WTC11 (cell line): ENCODE results near the gene CASP6. TPM values are rescaled to one million over a fixed set of nuclear protein-coding genes. Genes with fewer than 3 reads are reported as not detected.

Experiments used
- ATAC-seq: fragments of 200-7000 bp; cut with Tn5 transposase; 2 replicates; pipeline ENCODE4 v1.10.0; 2021; ENCODE audit warnings: mild to moderate bottlenecking, moderate library complexity
- CTCF ChIA-PET: fragments of 300-600 bp; sonication (Branson Sonifier 250); formaldehyde crosslinking; loops from one replicate; lab custom pipeline; 2021; ENCODE audit warnings: antibody characterized with exemption; lab: Charles Lee
- POLR2A ChIA-PET: fragments of 350-600 bp; sonication (Branson Sonifier 250); formaldehyde crosslinking; loops from one replicate; lab custom pipeline; 2021; ENCODE audit warnings: antibody characterized with exemption; lab: Charles Lee
- DNase-seq: peaks from one replicate; pipeline ENCODE4 v3.0.0; 2021; ENCODE audit warnings: low spot score
- H3K27ac Mint-ChIP-seq: 2 replicates; pipeline ENCODE4 v1.8.0; 2021; ENCODE audit warnings: mixed read lengths
- H3K27me3 Mint-ChIP-seq: 2 replicates; pipeline ENCODE4 v1.8.0; 2021; ENCODE audit warnings: low read depth, mild to moderate bottlenecking, moderate library complexity, mixed read lengths
- H3K36me3 Mint-ChIP-seq: 2 replicates; pipeline ENCODE4 v1.8.0; 2021; ENCODE audit warnings: mixed read lengths
- H3K4me1 Mint-ChIP-seq: 2 replicates; pipeline ENCODE4 v1.8.0; 2022; ENCODE audit warnings: mixed read lengths
- H3K4me3 Mint-ChIP-seq: 2 replicates; pipeline ENCODE4 v1.8.0; 2021; ENCODE audit warnings: mild to moderate bottlenecking, moderate library complexity, mixed read lengths
- H3K9me3 Mint-ChIP-seq: 2 replicates; pipeline ENCODE4 v1.8.0; 2021; ENCODE audit warnings: mixed read lengths
- ATF1 ChIP-seq: sonication (generic); formaldehyde crosslinking; IDR thresholded peaks from 2 replicates; pipeline ENCODE4 v1.8.1; 2023; ENCODE audit warnings: mild to moderate bottlenecking, moderate library complexity, missing genetic modification reagents
- CBFB ChIP-seq: sonication (generic); formaldehyde crosslinking; IDR thresholded peaks from 2 replicates; pipeline ENCODE4 v1.8.1; 2022; ENCODE audit warnings: mild to moderate bottlenecking, low read depth, missing genetic modification reagents
- GTF2I ChIP-seq: fragments of 250-450 bp; sonication (Bioruptor Pico); conservative IDR thresholded peaks from 2 replicates; pipeline ENCODE4 v1.4.0; 2021; ENCODE audit warnings: mild to moderate bottlenecking
- KAT7 ChIP-seq: sonication (generic); formaldehyde crosslinking; IDR thresholded peaks from 2 replicates; pipeline ENCODE4 v1.8.1; 2023; ENCODE audit warnings: missing genetic modification reagents, mild to moderate bottlenecking, borderline replicate concordance
- NR3C1 ChIP-seq: sonication (generic); formaldehyde crosslinking; conservative IDR thresholded peaks from 2 replicates; pipeline ENCODE4 v1.8.1; 2023; ENCODE audit warnings: low read depth, mild to moderate bottlenecking, missing genetic modification reagents
- SMAD3 ChIP-seq: sonication (generic); formaldehyde crosslinking; IDR thresholded peaks from 2 replicates; pipeline ENCODE4 v1.8.0; 2022; ENCODE audit warnings: missing genetic modification reagents, mild to moderate bottlenecking, borderline replicate concordance
- SP1 ChIP-seq: sonication (generic); formaldehyde crosslinking; conservative IDR thresholded peaks from 2 replicates; pipeline ENCODE4 v1.8.1; 2022; ENCODE audit warnings: missing genetic modification reagents
- TEAD1 ChIP-seq: sonication (generic); formaldehyde crosslinking; IDR thresholded peaks from 2 replicates; pipeline ENCODE4 v1.8.0; 2022; ENCODE audit warnings: mild to moderate bottlenecking, missing genetic modification reagents
- ZBTB21 ChIP-seq: sonication (generic); formaldehyde crosslinking; IDR thresholded peaks from 2 replicates; pipeline ENCODE4 v1.8.1; 2023; ENCODE audit warnings: mild to moderate bottlenecking, missing genetic modification reagents, borderline replicate concordance
- ZNF219 ChIP-seq: sonication (generic); formaldehyde crosslinking; IDR thresholded peaks from 2 replicates; pipeline ENCODE4 v1.8.0; 2023; ENCODE audit warnings: missing genetic modification reagents, mild to moderate bottlenecking, borderline replicate concordance
- total RNA-seq: library from RNA; stranded (reverse); gene quantifications from 3 replicates; pipeline ENCODE4 v1.2.3, GENCODE V29; 2021
- TF ChIP-seq, protein P1 (sequence below): fragments of 250-450 bp; sonication (Bioruptor Pico); IDR thresholded peaks from 2 replicates; pipeline ENCODE4 v1.9.0; 2021; ENCODE audit warnings: mild to moderate bottlenecking, borderline replicate concordance
- TF ChIP-seq, protein P2 (sequence below): sonication (generic); formaldehyde crosslinking; IDR thresholded peaks from 2 replicates; pipeline ENCODE4 v1.8.1; 2023; ENCODE audit warnings: mild to moderate bottlenecking, missing genetic modification reagents, moderate library complexity
- TF ChIP-seq, protein P3 (sequence below): sonication (generic); formaldehyde crosslinking; IDR thresholded peaks from 2 replicates; pipeline ENCODE4 v1.8.1; 2023; ENCODE audit warnings: mild to moderate bottlenecking, missing genetic modification reagents, borderline replicate concordance
- TF ChIP-seq, protein P4 (sequence below): fragments of 200-600 bp; IDR thresholded peaks from 2 replicates; pipeline ENCODE4 v1.8.0; 2022; ENCODE audit warnings: antibody characterized with exemption
- TF ChIP-seq, protein P5 (sequence below): sonication (generic); formaldehyde crosslinking; IDR thresholded peaks from 2 replicates; pipeline ENCODE4 v1.8.0; 2022; ENCODE audit warnings: mild to moderate bottlenecking, missing genetic modification reagents
- TF ChIP-seq, protein P6 (sequence below): sonication (generic); formaldehyde crosslinking; IDR thresholded peaks from 2 replicates; pipeline ENCODE4 v1.8.1; 2022; ENCODE audit warnings: low read depth, missing genetic modification reagents, borderline replicate concordance
- TF ChIP-seq, protein P7 (sequence below): sonication (generic); formaldehyde crosslinking; IDR thresholded peaks from 2 replicates; pipeline ENCODE4 v1.8.1; 2023; ENCODE audit warnings: mild to moderate bottlenecking, moderate library complexity, missing genetic modification reagents

CASP6 gene
- total RNA-seq, 1 experiment from 2014 or later = 26.0 TPM

DNA sequence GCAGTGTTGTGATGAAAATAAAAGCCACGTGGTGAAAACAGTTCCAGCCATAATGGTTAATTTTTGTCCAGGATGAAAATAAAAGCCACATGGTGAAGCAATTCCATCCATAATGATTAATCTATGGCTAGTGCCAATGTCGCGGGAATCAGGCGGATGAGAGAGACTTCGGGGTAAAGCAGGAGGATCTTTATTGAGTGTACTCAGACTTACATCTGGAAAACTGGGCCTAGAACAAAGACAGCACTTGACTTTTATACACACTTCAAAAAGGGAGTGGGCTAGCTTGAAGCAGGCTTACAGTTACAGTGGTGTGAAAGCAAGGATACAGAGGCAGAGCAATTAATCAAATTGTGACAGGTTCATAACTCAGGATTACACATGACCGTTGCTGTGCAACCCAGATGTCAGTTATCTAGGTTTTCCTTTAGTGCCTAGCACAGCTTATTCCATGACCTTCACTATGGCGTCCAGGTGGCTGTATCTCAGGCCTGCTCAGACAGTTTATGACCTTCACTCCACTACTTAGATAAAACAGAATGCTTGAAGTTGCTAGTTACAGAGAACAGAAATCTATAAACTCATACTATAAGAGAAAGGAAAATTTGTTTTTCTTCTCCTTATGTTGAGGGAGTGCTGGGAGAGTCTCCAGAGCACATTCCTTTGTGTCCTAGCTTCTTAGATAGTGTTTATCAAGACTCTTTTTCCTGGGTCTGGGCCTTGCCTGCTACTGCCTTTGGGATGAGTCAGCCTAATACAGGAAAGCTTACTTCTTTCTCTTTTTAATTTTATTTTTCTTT, 32.5 kb upstream of the CASP6 start (continued):
- TF ChIP-seq, protein P1, sequence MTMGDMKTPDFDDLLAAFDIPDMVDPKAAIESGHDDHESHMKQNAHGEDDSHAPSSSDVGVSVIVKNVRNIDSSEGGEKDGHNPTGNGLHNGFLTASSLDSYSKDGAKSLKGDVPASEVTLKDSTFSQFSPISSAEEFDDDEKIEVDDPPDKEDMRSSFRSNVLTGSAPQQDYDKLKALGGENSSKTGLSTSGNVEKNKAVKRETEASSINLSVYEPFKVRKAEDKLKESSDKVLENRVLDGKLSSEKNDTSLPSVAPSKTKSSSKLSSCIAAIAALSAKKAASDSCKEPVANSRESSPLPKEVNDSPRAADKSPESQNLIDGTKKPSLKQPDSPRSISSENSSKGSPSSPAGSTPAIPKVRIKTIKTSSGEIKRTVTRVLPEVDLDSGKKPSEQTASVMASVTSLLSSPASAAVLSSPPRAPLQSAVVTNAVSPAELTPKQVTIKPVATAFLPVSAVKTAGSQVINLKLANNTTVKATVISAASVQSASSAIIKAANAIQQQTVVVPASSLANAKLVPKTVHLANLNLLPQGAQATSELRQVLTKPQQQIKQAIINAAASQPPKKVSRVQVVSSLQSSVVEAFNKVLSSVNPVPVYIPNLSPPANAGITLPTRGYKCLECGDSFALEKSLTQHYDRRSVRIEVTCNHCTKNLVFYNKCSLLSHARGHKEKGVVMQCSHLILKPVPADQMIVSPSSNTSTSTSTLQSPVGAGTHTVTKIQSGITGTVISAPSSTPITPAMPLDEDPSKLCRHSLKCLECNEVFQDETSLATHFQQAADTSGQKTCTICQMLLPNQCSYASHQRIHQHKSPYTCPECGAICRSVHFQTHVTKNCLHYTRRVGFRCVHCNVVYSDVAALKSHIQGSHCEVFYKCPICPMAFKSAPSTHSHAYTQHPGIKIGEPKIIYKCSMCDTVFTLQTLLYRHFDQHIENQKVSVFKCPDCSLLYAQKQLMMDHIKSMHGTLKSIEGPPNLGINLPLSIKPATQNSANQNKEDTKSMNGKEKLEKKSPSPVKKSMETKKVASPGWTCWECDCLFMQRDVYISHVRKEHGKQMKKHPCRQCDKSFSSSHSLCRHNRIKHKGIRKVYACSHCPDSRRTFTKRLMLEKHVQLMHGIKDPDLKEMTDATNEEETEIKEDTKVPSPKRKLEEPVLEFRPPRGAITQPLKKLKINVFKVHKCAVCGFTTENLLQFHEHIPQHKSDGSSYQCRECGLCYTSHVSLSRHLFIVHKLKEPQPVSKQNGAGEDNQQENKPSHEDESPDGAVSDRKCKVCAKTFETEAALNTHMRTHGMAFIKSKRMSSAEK (CRISPR knock-in tag) = no peak
- TF ChIP-seq, protein P2, sequence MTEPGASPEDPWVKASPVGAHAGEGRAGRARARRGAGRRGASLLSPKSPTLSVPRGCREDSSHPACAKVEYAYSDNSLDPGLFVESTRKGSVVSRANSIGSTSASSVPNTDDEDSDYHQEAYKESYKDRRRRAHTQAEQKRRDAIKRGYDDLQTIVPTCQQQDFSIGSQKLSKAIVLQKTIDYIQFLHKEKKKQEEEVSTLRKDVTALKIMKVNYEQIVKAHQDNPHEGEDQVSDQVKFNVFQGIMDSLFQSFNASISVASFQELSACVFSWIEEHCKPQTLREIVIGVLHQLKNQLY (CRISPR knock-in tag) = no peak
- TF ChIP-seq NR3C1 (CRISPR knock-in tag) (no peak), ATF1 (CRISPR knock-in tag) (no peak), SMAD3 (CRISPR knock-in tag) (no peak)
- TF ChIP-seq, protein P3, sequence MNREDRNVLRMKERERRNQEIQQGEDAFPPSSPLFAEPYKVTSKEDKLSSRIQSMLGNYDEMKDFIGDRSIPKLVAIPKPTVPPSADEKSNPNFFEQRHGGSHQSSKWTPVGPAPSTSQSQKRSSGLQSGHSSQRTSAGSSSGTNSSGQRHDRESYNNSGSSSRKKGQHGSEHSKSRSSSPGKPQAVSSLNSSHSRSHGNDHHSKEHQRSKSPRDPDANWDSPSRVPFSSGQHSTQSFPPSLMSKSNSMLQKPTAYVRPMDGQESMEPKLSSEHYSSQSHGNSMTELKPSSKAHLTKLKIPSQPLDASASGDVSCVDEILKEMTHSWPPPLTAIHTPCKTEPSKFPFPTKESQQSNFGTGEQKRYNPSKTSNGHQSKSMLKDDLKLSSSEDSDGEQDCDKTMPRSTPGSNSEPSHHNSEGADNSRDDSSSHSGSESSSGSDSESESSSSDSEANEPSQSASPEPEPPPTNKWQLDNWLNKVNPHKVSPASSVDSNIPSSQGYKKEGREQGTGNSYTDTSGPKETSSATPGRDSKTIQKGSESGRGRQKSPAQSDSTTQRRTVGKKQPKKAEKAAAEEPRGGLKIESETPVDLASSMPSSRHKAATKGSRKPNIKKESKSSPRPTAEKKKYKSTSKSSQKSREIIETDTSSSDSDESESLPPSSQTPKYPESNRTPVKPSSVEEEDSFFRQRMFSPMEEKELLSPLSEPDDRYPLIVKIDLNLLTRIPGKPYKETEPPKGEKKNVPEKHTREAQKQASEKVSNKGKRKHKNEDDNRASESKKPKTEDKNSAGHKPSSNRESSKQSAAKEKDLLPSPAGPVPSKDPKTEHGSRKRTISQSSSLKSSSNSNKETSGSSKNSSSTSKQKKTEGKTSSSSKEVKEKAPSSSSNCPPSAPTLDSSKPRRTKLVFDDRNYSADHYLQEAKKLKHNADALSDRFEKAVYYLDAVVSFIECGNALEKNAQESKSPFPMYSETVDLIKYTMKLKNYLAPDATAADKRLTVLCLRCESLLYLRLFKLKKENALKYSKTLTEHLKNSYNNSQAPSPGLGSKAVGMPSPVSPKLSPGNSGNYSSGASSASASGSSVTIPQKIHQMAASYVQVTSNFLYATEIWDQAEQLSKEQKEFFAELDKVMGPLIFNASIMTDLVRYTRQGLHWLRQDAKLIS (CRISPR knock-in tag) = no peak

DNA sequence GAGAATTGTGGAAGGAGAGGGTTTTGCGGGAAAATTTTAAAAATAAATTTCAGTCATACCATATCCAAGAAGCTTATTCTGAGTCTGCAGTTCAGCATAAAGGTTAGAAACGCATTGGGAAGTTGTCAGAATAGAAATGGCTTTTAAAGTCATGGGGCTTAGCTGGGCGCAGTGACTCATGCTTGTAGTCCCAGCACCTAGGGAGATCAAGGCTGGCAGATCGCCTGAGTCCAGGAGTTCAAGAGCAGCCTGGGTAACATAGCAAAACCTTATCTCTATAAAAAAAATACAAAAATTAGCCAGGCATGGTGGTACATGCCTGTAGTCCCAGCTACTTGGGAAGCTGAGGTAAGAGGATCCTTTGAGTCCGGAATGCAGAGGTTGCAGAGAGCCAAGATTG, 30.5 kb upstream of the CASP6 start:
- Mint-ChIP-seq H3K27ac (no peak overlapping the region), H3K4me1 (peaks cover 9% of the 10 kb centered on the region), H3K36me3 (no peaks in the 10 kb centered on the region), H3K4me3 (no peak overlapping the region), H3K9me3 (no peaks in the 10 kb centered on the region), H3K27me3 (no peaks in the 10 kb centered on the region; the same call in 1 of the 2 replicates)
- ChIA-PET CTCF (no interaction called here), POLR2A (no interaction called here)
- ATAC-seq (no peak), DNase-seq (no peak)
- TF ChIP-seq, protein P4, sequence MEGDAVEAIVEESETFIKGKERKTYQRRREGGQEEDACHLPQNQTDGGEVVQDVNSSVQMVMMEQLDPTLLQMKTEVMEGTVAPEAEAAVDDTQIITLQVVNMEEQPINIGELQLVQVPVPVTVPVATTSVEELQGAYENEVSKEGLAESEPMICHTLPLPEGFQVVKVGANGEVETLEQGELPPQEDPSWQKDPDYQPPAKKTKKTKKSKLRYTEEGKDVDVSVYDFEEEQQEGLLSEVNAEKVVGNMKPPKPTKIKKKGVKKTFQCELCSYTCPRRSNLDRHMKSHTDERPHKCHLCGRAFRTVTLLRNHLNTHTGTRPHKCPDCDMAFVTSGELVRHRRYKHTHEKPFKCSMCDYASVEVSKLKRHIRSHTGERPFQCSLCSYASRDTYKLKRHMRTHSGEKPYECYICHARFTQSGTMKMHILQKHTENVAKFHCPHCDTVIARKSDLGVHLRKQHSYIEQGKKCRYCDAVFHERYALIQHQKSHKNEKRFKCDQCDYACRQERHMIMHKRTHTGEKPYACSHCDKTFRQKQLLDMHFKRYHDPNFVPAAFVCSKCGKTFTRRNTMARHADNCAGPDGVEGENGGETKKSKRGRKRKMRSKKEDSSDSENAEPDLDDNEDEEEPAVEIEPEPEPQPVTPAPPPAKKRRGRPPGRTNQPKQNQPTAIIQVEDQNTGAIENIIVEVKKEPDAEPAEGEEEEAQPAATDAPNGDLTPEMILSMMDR = no peak
- no peak for TF ChIP-seq ZBTB21
- TF ChIP-seq CBFB (CRISPR knock-in tag) = no peak
- TF ChIP-seq SP1 = no peak
- TF ChIP-seq, protein P5, sequence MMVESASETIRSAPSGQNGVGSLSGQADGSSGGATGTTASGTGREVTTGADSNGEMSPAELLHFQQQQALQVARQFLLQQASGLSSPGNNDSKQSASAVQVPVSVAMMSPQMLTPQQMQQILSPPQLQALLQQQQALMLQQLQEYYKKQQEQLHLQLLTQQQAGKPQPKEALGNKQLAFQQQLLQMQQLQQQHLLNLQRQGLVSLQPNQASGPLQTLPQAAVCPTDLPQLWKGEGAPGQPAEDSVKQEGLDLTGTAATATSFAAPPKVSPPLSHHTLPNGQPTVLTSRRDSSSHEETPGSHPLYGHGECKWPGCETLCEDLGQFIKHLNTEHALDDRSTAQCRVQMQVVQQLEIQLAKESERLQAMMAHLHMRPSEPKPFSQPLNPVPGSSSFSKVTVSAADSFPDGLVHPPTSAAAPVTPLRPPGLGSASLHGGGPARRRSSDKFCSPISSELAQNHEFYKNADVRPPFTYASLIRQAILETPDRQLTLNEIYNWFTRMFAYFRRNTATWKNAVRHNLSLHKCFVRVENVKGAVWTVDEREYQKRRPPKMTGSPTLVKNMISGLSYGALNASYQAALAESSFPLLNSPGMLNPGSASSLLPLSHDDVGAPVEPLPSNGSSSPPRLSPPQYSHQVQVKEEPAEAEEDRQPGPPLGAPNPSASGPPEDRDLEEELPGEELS = no peak
- TF ChIP-seq, protein P6, sequence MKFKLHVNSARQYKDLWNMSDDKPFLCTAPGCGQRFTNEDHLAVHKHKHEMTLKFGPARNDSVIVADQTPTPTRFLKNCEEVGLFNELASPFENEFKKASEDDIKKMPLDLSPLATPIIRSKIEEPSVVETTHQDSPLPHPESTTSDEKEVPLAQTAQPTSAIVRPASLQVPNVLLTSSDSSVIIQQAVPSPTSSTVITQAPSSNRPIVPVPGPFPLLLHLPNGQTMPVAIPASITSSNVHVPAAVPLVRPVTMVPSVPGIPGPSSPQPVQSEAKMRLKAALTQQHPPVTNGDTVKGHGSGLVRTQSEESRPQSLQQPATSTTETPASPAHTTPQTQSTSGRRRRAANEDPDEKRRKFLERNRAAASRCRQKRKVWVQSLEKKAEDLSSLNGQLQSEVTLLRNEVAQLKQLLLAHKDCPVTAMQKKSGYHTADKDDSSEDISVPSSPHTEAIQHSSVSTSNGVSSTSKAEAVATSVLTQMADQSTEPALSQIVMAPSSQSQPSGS (CRISPR knock-in tag) = no peak
- TF ChIP-seq TEAD1 (CRISPR knock-in tag) = no peak
- no peak for TF ChIP-seq GTF2I (CRISPR knock-in tag)
- no peak for TF ChIP-seq ZNF219 (CRISPR knock-in tag)
- TF ChIP-seq, protein P7, sequence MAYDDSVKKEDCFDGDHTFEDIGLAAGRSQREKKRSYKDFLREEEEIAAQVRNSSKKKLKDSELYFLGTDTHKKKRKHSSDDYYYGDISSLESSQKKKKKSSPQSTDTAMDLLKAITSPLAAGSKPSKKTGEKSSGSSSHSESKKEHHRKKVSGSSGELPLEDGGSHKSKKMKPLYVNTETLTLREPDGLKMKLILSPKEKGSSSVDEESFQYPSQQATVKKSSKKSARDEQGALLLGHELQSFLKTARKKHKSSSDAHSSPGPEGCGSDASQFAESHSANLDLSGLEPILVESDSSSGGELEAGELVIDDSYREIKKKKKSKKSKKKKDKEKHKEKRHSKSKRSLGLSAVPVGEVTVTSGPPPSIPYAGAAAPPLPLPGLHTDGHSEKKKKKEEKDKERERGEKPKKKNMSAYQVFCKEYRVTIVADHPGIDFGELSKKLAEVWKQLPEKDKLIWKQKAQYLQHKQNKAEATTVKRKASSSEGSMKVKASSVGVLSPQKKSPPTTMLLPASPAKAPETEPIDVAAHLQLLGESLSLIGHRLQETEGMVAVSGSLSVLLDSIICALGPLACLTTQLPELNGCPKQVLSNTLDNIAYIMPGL (CRISPR knock-in tag) = no peak
- no peak for TF ChIP-seq KAT7 (CRISPR knock-in tag)
